SK-N-SH (cell line): ENCODE measurements around the gene EXOC7. TPM values are rescaled to one million over a fixed set of nuclear protein-coding genes. Genes with fewer than 3 reads are reported as not detected.

Source experiments
- CTCF ChIA-PET: fragments of 300-600, 350-600 bp; formaldehyde crosslinking; extraction: SDS; loops from one replicate; lab custom pipeline; 2021; lab: Yijun Ruan, JAX
- POLR2A ChIA-PET: fragments of 350-600 bp; sonication (Branson Sonifier 250); formaldehyde crosslinking; extraction: SDS; loops from one replicate; lab custom pipeline; 2020; ENCODE audit warnings: antibody characterized with exemption, inconsistent platforms; lab: Yijun Ruan, JAX
- DNase-seq: peaks from one replicate; pipeline ENCODE4 v3.0.0; 2012
- H2AFZ ChIP-seq: fragments of 200-600 bp; sonication (generic); 2 replicates; pipeline ENCODE4 v1.8.1; 2016; ENCODE audit warnings: antibody characterized with exemption, mild to moderate bottlenecking, low read depth
- H3F3A ChIP-seq: fragments of 200-600 bp; sonication (generic); replicated peaks from 2 replicates; pipeline ENCODE3; 2016; ENCODE audit warnings: antibody characterized with exemption, mild to moderate bottlenecking; ENCODE audit not compliant: insufficient read depth
- H3K27ac ChIP-seq, 2 experiments: fragments of 200-500 bp in 1 of 2; fragments of 200-600 bp in 1 of 2; sonication (Bioruptor generic) in 1 of 2; sonication (generic), shearing (Covaris generic) in 1 of 2; 2 replicates each; pipeline versions ENCODE4 v1.5.1 to v1.6.1; 2014 to 2016; ENCODE audit warnings: low read depth in 2 of 2, inconsistent platforms in 1 of 2, low read length in 1 of 2, mild to moderate bottlenecking in 1 of 2, mixed read lengths in 1 of 2
- H3K27me3 ChIP-seq: fragments of 200-600 bp; sonication (generic), shearing (Covaris generic); 2 replicates; pipeline ENCODE4 v1.6.1; 2016; ENCODE audit warnings: mixed run types; ENCODE audit not compliant: insufficient read depth
- H3K36me3 ChIP-seq, 2 experiments: fragments of 200-500 bp in 1 of 2; fragments of 200-600 bp in 1 of 2; sonication (Bioruptor generic) in 1 of 2; sonication (generic) in 1 of 2; replicated peaks in 1 of 2; 2 replicates each; pipeline versions ENCODE3 to v1.5.1; 2014 to 2016; ENCODE audit warnings: low read length in 1 of 2, mild to moderate bottlenecking in 1 of 2; ENCODE audit not compliant: insufficient read depth in 2 of 2, control insufficient read depth in 1 of 2
- H3K4me1 ChIP-seq, 2 experiments: fragments of 200-500 bp in 1 of 2; fragments of 200-600 bp in 1 of 2; sonication (Bioruptor generic) in 1 of 2; sonication (generic), shearing (Covaris generic) in 1 of 2; 2 replicates each; pipeline versions ENCODE4 v1.5.1 to v1.6.1; 2014 to 2016; ENCODE audit warnings: low read depth in 1 of 2, low read length in 1 of 2, mixed run types in 1 of 2; ENCODE audit not compliant: insufficient read depth in 2 of 2, control insufficient read depth in 1 of 2
- H3K4me2 ChIP-seq: fragments of 200-600 bp; sonication (generic), shearing (Covaris generic); 2 replicates; pipeline ENCODE4 v1.6.1; 2017; ENCODE audit warnings: mixed run types
- H3K4me3 ChIP-seq, 2 experiments: fragments of 200-500 bp in 1 of 2; fragments of 200-600 bp in 1 of 2; sonication (Bioruptor generic) in 1 of 2; sonication (generic), shearing (Covaris generic) in 1 of 2; 2 replicates each; pipeline versions ENCODE4 v1.5.1 to v1.8.1; 2014 to 2016; ENCODE audit warnings: low read depth in 2 of 2, inconsistent platforms in 1 of 2, low read length in 1 of 2, mild to moderate bottlenecking in 1 of 2, mixed read lengths in 1 of 2, moderate library complexity in 1 of 2
- H3K79me2 ChIP-seq: fragments of 200-600 bp; sonication (generic); 2 replicates; pipeline ENCODE4 v1.8.1; 2017; ENCODE audit warnings: mild to moderate bottlenecking; ENCODE audit not compliant: insufficient read depth
- H3K9ac ChIP-seq: fragments of 200-600 bp; sonication (generic); 2 replicates; pipeline ENCODE4 v1.6.1; 2017; ENCODE audit warnings: mixed run types
- H3K9me2 ChIP-seq: fragments of 200-600 bp; sonication (generic); 2 replicates; pipeline ENCODE4 v1.6.1; 2017; ENCODE audit warnings: mixed run types
- H3K9me3 ChIP-seq: fragments of 200-600 bp; sonication (generic); 2 replicates; pipeline ENCODE4 v1.6.1; 2017; ENCODE audit warnings: mixed run types, mild to moderate bottlenecking, moderate library complexity
- H4K20me1 ChIP-seq: fragments of 200-600 bp; sonication (generic); 2 replicates; pipeline ENCODE4 v1.6.1; 2017; ENCODE audit warnings: mild to moderate bottlenecking, mixed run types; ENCODE audit not compliant: insufficient read depth
- ELF1 ChIP-seq: IDR thresholded peaks from 2 replicates; pipeline ENCODE4 v1.4.0; 2012
- EP300 ChIP-seq, 2 experiments: IDR thresholded peaks; 2 replicates each; pipeline versions ENCODE4 v1.4.0 to v1.6.1; 2012; ENCODE audit warnings: borderline replicate concordance in 1 of 2, low read depth in 1 of 2, low read length in 1 of 2
- FOXJ3 ChIP-seq: sonication (generic); formaldehyde crosslinking; IDR thresholded peaks from 2 replicates; pipeline ENCODE4 v1.5.1; 2020; ENCODE audit warnings: mild to moderate bottlenecking, missing genetic modification reagents
- FOXM1 ChIP-seq: IDR thresholded peaks from 2 replicates; pipeline ENCODE4 v1.4.0; 2012; ENCODE audit warnings: low read depth, mild to moderate bottlenecking
- JUND ChIP-seq: IDR thresholded peaks from 2 replicates; pipeline ENCODE4 v1.4.0; 2012
- NRF1 ChIP-seq: IDR thresholded peaks from 2 replicates; pipeline ENCODE4 v1.6.1; 2012; ENCODE audit warnings: low read depth, mild to moderate bottlenecking, low read length
- POLR2AphosphoS5 ChIP-seq: IDR thresholded peaks from 2 replicates; pipeline ENCODE4 v1.6.1; 2012; ENCODE audit warnings: low read depth, low read length
- RAD21 ChIP-seq: IDR thresholded peaks from 2 replicates; pipeline ENCODE4 v1.6.1; 2012; ENCODE audit warnings: mild to moderate bottlenecking, low read length
- TAF1 ChIP-seq: IDR thresholded peaks from 2 replicates; pipeline ENCODE4 v1.6.1; 2012; ENCODE audit warnings: low read depth, mild to moderate bottlenecking, low read length, moderate library complexity, borderline replicate concordance
- TCF12 ChIP-seq: IDR thresholded peaks from 2 replicates; pipeline ENCODE4 v1.4.0; 2012
- YY1 ChIP-seq: IDR thresholded peaks from 2 replicates; pipeline ENCODE4 v1.4.0; 2012; ENCODE audit warnings: low read depth, mild to moderate bottlenecking
- WGBS: methylation state at CpG from one replicate; pipeline ENCODE4 v1.1.6; 2017; ENCODE audit warnings: low lambda C conversion rate; 5-methylcytosine and 5-hydroxymethylcytosine counted together
- polyA plus RNA-seq, 3 experiments: library from polyadenylated mRNA; depleted of rRNA; stranded (reverse); fragments of >200 nt; gene quantifications; 2 replicates each; pipeline ENCODE4 v1.2.3, GENCODE V29; 2012
- TF ChIP-seq, protein P1 (sequence below): IDR thresholded peaks from 2 replicates; pipeline ENCODE4 v1.4.0; 2012; ENCODE audit warnings: low read depth, borderline replicate concordance
- TF ChIP-seq, protein P2 (sequence below): IDR thresholded peaks from 2 replicates; pipeline ENCODE4; 2012
- TF ChIP-seq, protein P3 (sequence below): fragments of 200-600 bp; sonication (generic); IDR thresholded peaks from 2 replicates; pipeline ENCODE4 v1.6.1; 2017; ENCODE audit warnings: antibody characterized with exemption, mild to moderate bottlenecking, moderate library complexity
- TF ChIP-seq, protein P4 (sequence below): IDR thresholded peaks from 2 replicates; pipeline ENCODE4 v1.4.0; 2012; ENCODE audit warnings: low read depth, borderline replicate concordance
- TF ChIP-seq, protein P5 (sequence below): IDR thresholded peaks from 2 replicates; pipeline ENCODE4 v1.6.1; 2012; ENCODE audit warnings: mild to moderate bottlenecking, low read depth, low read length, moderate library complexity

Gene EXOC7
- polyA plus RNA-seq, 1 of the 3 experiments (the other 2 are of a cell fraction), result 129 TPM

DNA sequence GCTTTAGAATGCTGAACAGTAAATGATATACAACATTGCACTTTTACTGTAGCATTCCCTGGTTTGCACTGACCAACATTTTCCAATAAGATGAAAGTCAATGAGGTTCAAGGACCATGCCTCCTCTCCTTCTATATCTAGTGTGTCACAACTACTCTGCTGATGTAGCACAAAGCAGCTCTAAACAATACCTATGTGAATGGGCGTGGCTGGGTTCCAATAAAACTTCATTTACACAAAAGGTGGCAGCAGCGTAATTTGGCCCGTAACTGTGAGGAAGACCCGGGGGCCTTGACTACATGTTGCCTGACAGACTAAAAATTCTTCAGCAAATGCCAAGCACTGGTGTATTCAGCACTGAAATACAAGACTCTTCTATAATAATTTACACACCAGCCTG, 37.8 kb downstream of the EXOC7 start:
- no peak overlapping the region for H3K27ac ChIP-seq
- no peak overlapping the region for H3K9ac ChIP-seq
- no peaks in the 10 kb centered on the region for H3K9me2 ChIP-seq
- no peaks in the 10 kb centered on the region for H3K9me3 ChIP-seq
- no peak for DNase-seq
- H3K79me2 ChIP-seq, result peaks cover 51% of the 10 kb centered on the region
- peaks cover 0 to 2% of the 10 kb centered on the region in 2 experiments; a peak in 1 of 4 replicates for H3K4me1 ChIP-seq
- peaks cover 15% of the 10 kb centered on the region for H4K20me1 ChIP-seq
- H3K4me3 ChIP-seq, result no peak overlapping the region
- POLR2A ChIA-PET, result interaction anchor here (0.6 kb wide), 1 partner anchor 297 kb away, joined by 6 read pairs; no protein-coding TSS in a partner anchor
- no peak overlapping the region for H3K4me2 ChIP-seq
- peaks cover 52 to 70% of the 10 kb centered on the region in 2 experiments for H3K36me3 ChIP-seq
- CTCF ChIA-PET, result interaction anchor here (0.8 to 3.3 kb wide), 5 partner anchors 52 to 234 kb away, joined by 3 to 16 read pairs (median 4); no protein-coding TSS in a partner anchor
- TF ChIP-seq TAF1 (no peak), ELF1 (no peak), FOXM1 (no peak), POLR2AphosphoS5 (no peak), RAD21 (no peak), YY1 (no peak), TCF12 (no peak), JUND (no peak), NRF1 (no peak), EP300 (IDR thresholded peaks at IDR 0.05; ENCODE audit: borderline replicate concordance in 1 of 2, low read depth in 1 of 2, low read length in 1 of 2) (no peak), FOXJ3 (CRISPR knock-in tag) (no peak)
- TF ChIP-seq, protein P1, sequence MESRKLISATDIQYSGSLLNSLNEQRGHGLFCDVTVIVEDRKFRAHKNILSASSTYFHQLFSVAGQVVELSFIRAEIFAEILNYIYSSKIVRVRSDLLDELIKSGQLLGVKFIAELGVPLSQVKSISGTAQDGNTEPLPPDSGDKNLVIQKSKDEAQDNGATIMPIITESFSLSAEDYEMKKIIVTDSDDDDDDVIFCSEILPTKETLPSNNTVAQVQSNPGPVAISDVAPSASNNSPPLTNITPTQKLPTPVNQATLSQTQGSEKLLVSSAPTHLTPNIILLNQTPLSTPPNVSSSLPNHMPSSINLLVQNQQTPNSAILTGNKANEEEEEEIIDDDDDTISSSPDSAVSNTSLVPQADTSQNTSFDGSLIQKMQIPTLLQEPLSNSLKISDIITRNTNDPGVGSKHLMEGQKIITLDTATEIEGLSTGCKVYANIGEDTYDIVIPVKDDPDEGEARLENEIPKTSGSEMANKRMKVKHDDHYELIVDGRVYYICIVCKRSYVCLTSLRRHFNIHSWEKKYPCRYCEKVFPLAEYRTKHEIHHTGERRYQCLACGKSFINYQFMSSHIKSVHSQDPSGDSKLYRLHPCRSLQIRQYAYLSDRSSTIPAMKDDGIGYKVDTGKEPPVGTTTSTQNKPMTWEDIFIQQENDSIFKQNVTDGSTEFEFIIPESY, result no peak
- TF ChIP-seq, protein P2, sequence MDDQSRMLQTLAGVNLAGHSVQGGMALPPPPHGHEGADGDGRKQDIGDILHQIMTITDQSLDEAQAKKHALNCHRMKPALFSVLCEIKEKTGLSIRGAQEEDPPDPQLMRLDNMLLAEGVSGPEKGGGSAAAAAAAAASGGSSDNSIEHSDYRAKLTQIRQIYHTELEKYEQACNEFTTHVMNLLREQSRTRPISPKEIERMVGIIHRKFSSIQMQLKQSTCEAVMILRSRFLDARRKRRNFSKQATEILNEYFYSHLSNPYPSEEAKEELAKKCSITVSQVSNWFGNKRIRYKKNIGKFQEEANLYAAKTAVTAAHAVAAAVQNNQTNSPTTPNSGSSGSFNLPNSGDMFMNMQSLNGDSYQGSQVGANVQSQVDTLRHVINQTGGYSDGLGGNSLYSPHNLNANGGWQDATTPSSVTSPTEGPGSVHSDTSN, result no peak
- TF ChIP-seq, protein P3, sequence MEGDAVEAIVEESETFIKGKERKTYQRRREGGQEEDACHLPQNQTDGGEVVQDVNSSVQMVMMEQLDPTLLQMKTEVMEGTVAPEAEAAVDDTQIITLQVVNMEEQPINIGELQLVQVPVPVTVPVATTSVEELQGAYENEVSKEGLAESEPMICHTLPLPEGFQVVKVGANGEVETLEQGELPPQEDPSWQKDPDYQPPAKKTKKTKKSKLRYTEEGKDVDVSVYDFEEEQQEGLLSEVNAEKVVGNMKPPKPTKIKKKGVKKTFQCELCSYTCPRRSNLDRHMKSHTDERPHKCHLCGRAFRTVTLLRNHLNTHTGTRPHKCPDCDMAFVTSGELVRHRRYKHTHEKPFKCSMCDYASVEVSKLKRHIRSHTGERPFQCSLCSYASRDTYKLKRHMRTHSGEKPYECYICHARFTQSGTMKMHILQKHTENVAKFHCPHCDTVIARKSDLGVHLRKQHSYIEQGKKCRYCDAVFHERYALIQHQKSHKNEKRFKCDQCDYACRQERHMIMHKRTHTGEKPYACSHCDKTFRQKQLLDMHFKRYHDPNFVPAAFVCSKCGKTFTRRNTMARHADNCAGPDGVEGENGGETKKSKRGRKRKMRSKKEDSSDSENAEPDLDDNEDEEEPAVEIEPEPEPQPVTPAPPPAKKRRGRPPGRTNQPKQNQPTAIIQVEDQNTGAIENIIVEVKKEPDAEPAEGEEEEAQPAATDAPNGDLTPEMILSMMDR, result no peak
- TF ChIP-seq, protein P4, sequence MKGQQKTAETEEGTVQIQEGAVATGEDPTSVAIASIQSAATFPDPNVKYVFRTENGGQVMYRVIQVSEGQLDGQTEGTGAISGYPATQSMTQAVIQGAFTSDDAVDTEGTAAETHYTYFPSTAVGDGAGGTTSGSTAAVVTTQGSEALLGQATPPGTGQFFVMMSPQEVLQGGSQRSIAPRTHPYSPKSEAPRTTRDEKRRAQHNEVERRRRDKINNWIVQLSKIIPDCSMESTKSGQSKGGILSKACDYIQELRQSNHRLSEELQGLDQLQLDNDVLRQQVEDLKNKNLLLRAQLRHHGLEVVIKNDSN, result no peak
- TF ChIP-seq, protein P5, sequence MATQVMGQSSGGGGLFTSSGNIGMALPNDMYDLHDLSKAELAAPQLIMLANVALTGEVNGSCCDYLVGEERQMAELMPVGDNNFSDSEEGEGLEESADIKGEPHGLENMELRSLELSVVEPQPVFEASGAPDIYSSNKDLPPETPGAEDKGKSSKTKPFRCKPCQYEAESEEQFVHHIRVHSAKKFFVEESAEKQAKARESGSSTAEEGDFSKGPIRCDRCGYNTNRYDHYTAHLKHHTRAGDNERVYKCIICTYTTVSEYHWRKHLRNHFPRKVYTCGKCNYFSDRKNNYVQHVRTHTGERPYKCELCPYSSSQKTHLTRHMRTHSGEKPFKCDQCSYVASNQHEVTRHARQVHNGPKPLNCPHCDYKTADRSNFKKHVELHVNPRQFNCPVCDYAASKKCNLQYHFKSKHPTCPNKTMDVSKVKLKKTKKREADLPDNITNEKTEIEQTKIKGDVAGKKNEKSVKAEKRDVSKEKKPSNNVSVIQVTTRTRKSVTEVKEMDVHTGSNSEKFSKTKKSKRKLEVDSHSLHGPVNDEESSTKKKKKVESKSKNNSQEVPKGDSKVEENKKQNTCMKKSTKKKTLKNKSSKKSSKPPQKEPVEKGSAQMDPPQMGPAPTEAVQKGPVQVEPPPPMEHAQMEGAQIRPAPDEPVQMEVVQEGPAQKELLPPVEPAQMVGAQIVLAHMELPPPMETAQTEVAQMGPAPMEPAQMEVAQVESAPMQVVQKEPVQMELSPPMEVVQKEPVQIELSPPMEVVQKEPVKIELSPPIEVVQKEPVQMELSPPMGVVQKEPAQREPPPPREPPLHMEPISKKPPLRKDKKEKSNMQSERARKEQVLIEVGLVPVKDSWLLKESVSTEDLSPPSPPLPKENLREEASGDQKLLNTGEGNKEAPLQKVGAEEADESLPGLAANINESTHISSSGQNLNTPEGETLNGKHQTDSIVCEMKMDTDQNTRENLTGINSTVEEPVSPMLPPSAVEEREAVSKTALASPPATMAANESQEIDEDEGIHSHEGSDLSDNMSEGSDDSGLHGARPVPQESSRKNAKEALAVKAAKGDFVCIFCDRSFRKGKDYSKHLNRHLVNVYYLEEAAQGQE, result no peak
- H3K27me3 ChIP-seq, result no peaks in the 10 kb centered on the region
- no peak overlapping the region for H2AFZ ChIP-seq
- peaks cover 9% of the 10 kb centered on the region for H3F3A ChIP-seq
- 91% methylated on average over 4 of the region's 4 CpGs for WGBS
